Psoas muscle (tissue), 8 donors: ENCODE measurements around the gene KCTD17. TPM values are rescaled to one million over a fixed set of nuclear protein-coding genes. Genes with fewer than 3 reads are reported as not detected.

ENCODE experiments used
- ATAC-seq, 4 donors: fragments of 200-7000 bp; cut with Tn5 transposase; one replicate each; pipeline ENCODE4 v1.9.1; 2020; ENCODE audit warnings: moderate library complexity in 3 of 4, mild to moderate bottlenecking in 2 of 4
- DNase-seq, 2 donors: peaks; one replicate each; pipeline ENCODE4 v3.0.0-alpha.2; 2020
- H3K27ac ChIP-seq: fragments of 200-600 bp; one replicate; pipeline ENCODE4 v1.8.0; 2022
- H3K27me3 ChIP-seq, 3 donors: fragments of 200-600 bp in 1 of 3; one replicate each; pipeline versions ENCODE4 v1.6.1 to v1.8.0; 2013 to 2022; ENCODE audit warnings: low read length in 2 of 3, mild to moderate bottlenecking in 2 of 3, moderate library complexity in 1 of 3; ENCODE audit not compliant: insufficient read depth in 3 of 3
- H3K36me3 ChIP-seq, 2 donors: fragments of 200-600 bp in 1 of 2; one replicate each; pipeline versions ENCODE4 v1.6.1 to v1.8.0; 2013 to 2022; ENCODE audit warnings: low read depth in 1 of 2, mild to moderate bottlenecking in 1 of 2, moderate library complexity in 1 of 2; ENCODE audit not compliant: insufficient read depth in 1 of 2
- H3K4me1 ChIP-seq: fragments of 200-600 bp; one replicate; pipeline ENCODE4 v1.8.0; 2022
- H3K4me3 ChIP-seq: fragments of 200-600 bp; one replicate; pipeline ENCODE4 v1.8.0; 2022; ENCODE audit warnings: mild to moderate bottlenecking
- H3K9me3 ChIP-seq: fragments of 200-600 bp; one replicate; pipeline ENCODE4 v1.8.0; 2022
- CTCF ChIP-seq: fragments of 200-600 bp; IDR thresholded peaks from one replicate; pipeline ENCODE4 v1.8.0; 2022; ENCODE audit warnings: antibody characterized with exemption
- WGBS, 3 donors: extraction: QIAGEN DNeasy Blood & Tissue Kit; methylation state at CpG; one replicate each; pipeline versions ENCODE4 v1.1.6 to v1.1.7; 2013; 5-methylcytosine and 5-hydroxymethylcytosine counted together
- intact Hi-C, 2 donors: fragments of 100-400 bp; cut with DNase I; formaldehyde crosslinking; loops; one replicate each; pipeline versions ENCODE4 v1.11.0 to v1.14.2; 2022
- polyA plus RNA-seq, 3 donors: library from polyadenylated mRNA; stranded (reverse); fragments of 200-250 nt; gene quantifications; one replicate each; pipeline ENCODE4 v1.2.3, GENCODE V29; 2013
- total RNA-seq, 4 donors: library from RNA; stranded (reverse); fragmentation: NEBNext Ultra II Directional in 2 of 4; extraction: Animal tissue kit (Norgen Biotek cat#: 25700) in 2 of 4; gene quantifications; one replicate each; pipeline versions ENCODE4 v1.2.1 to v1.2.4, GENCODE V29; 2021 to 2023
- donor health status: healthy with polysubstance abuse.
- donor health status: DM: no; HTN: no; CAD: no; lungs with moderate emphysema.
- donor health status: Bipolar disorder and iron deficiency.
- donor health status: healthy.
- donor health status: DM: yes; HTN: yes; CAD: no.
- donor health status: DM: no; HTN: no; CAD: no.
- donor health status: DM: no; HTN: no; CAD: no.
- donor health status: DM: yes; HTN: yes; CAD: no.

The KCTD17 gene
- total and polyA plus RNA-seq, 7 donors, result 1.5 to 3.4 (median 1.8) TPM

GRCh38 chr22:37089434-37089833, 37.9 kb downstream of the KCTD17 start:
- Histone ChIP-seq H3K4me3 (no peak overlapping the region), H3K9me3 (no peaks in the 10 kb centered on the region), H3K27me3 (peaks cover 0 to 43% (median 4%) of the 10 kb centered on the region in 3 donors), H3K36me3 (no peaks in the 10 kb centered on the region), H3K27ac (no peak overlapping the region), H3K4me1 (no peaks in the 10 kb centered on the region)
- no peak for DNase-seq
- ATAC-seq, result no peak
- intact Hi-C loops, result no loop called here
- WGBS, 3 donors, result 37 to 53% (median 38%) methylated on average over 12 of the region's 12 CpGs
- TF ChIP-seq CTCF, result no peak

- peaks cover 0 to 52% (median 2%) of the 10 kb centered on the region in 3 donors for H3K27me3 ChIP-seq
- 53 to 65% (median 61%) methylated on average over 9 of the region's 9 CpGs for WGBS, 3 donors
- intact Hi-C loops, result no loop called here
- H3K27ac ChIP-seq, result no peak overlapping the region
- TF ChIP-seq CTCF, result no peak
- no peaks in the 10 kb centered on the region for H3K36me3 ChIP-seq
- ATAC-seq (no peak), DNase-seq (no peak)
- H3K4me3 ChIP-seq, result no peak overlapping the region
- no peaks in the 10 kb centered on the region for H3K4me1 ChIP-seq
- no peaks in the 10 kb centered on the region for H3K9me3 ChIP-seq
Measured at GRCh38 chr22:37090920-37091695, 39.6 kb downstream of the KCTD17 start.

- no peak for ATAC-seq
- WGBS, 3 donors, result 73 to 75% (median 74%) methylated on average over 7 of the region's 7 CpGs
- peaks cover 0 to 50% (median 3%) of the 10 kb centered on the region in 3 donors for H3K27me3 ChIP-seq
Measured at GRCh38 chr22:37091994-37092393, 40.5 kb downstream of the KCTD17 start.

GRCh38 chr22:37092997-37093396, 41.5 kb downstream of the KCTD17 start:
- TF ChIP-seq CTCF, result no peak

More at GRCh38 chr22:37091994-37092393, 40.5 kb downstream of the KCTD17 start:
- no peaks in the 10 kb centered on the region for H3K9me3 ChIP-seq
- H3K4me3 ChIP-seq, result no peak overlapping the region
- intact Hi-C loops, result no loop called here
- no peak overlapping the region for H3K27ac ChIP-seq
- DNase-seq, result no peak
- H3K4me1 ChIP-seq, result no peaks in the 10 kb centered on the region
- no peak for TF ChIP-seq CTCF
- H3K36me3 ChIP-seq, result no peaks in the 10 kb centered on the region

More at GRCh38 chr22:37092997-37093396, 41.5 kb downstream of the KCTD17 start:
- WGBS, 3 donors, result 49 to 56% (median 53%) methylated on average over 6 of the region's 6 CpGs
- ATAC-seq (no peak), DNase-seq (no peak)
- no peaks in the 10 kb centered on the region for H3K36me3 ChIP-seq
- intact Hi-C loops, result no loop called here
- no peak overlapping the region for H3K27ac ChIP-seq
- H3K4me3 ChIP-seq, result no peak overlapping the region
- peaks cover 0 to 55% (median 6%) of the 10 kb centered on the region in 3 donors for H3K27me3 ChIP-seq
- no peaks in the 10 kb centered on the region for H3K4me1 ChIP-seq
- H3K9me3 ChIP-seq, result no peaks in the 10 kb centered on the region
